NOMO-1 treated with dmso at 0.1 percent for 144 hours (cell line): Measurements from ENCODE around the gene CLTCL1.
"Not testable (repeated sequence)": the region's sequence is repeated elsewhere in the genome, so short reads cannot be mapped to it uniquely, and the experiment has no call there.

Source experiments
- DNase-seq: peaks from one replicate; lab custom pipeline; 2025; ENCODE audit not compliant: unreplicated experiment; lab: John Stamatoyannopoulos, UW

The CLTCL1 gene

DNA sequence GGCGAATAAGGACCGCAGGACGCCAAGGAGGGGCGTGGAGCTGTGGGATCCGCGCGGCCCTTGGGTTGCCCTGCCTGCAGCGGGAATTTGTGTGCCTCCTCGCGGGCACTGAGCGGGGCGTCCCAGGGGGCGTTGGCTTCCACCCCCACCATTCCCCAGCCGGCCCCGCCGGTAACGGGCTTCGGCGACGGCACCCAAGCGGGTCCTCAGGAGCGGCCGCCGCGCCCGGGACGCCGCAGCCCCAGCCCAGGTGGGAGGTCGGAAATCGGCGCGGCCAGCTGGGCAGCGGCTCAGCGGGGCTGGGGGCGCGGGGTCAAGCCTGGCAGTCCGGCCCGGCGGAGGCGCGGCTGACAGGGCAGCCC lies 320 bp downstream of the CLTCL1 start:
- DNase-seq: no peak

GRCh38 chr22:19290400-19291217 lies 910 bp downstream of the CLTCL1 start:
- no peak for DNase-seq

- no peak for DNase-seq
These were observed 1.9 kb downstream of the CLTCL1 start for GRCh38 chr22:19289475-19290161.

DNA sequence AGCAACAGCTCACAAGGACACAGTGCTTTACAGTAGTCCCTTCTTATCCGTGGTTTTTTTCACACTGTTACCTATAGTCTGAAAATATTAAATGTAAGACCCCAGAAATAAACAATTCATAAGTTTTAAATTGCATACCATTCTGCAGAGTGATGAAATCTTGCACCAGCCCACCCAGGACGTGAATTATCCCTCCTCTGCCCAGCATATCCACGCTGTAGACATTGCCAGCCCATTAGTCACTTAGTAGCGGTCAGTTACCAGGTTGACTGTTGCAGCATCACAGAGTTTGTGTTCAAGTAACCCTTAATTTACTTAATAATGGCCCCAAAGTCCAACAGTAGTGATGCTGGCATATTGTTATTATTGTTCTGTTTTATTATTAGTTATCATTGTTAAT lies 3.6 kb downstream of the CLTCL1 start:
- DNase-seq: no peak

- no peak for DNase-seq
These were observed 4.3 kb downstream of the CLTCL1 start for GRCh38 chr22:19287076-19287707.

DNA sequence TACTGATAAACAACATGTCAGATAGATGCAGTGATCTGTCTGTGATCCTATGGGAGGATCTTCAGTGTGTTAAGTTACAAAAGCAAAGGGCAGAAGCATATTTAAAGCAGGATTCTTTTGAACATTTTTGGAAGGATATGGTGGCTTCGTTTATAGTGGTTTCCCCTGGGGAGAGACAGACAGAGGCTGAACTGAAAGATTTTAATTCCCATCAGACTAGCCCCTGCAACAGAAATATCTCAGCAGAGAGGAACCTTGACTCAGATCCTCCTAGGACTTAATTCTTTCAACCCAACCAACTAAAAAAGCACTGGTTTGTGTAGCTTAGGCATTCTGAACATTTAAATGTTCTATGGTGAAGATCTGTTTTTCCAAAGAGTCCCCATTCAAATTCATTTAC lies 5.7 kb downstream of the CLTCL1 start:
- DNase-seq: no peak

- not testable (repeated sequence) for DNase-seq
These were observed 12.4 kb downstream of the CLTCL1 start for GRCh38 chr22:19279143-19279542.

- no peak for DNase-seq
These were observed 13.7 kb downstream of the CLTCL1 start for GRCh38 chr22:19277785-19278184.

GRCh38 chr22:19275919-19276600 lies 15.5 kb downstream of the CLTCL1 start:
- DNase-seq: no peak

DNA sequence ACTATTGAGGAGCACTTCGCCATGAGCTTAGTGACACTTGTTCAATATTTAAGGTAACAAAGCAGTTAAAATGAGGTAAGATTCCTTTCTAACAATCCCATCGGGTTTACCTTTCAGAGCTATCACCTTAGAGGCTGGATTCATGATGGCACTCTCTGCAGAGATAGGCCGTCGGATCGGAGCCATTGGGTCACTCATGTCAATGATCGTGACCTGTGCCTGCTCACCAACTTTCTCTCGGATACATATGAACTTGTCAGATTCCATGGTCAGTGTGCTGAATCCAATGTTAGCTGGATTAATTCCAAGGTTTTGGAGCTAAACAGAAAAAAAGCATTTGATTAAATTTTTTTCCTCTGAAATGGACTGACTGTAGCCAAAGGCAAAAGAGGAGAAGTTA lies 16.0 kb downstream of the CLTCL1 start:
- no peak for DNase-seq

- DNase-seq: no peak
These were observed 16.4 kb downstream of the CLTCL1 start for GRCh38 chr22:19275104-19275503.

DNA sequence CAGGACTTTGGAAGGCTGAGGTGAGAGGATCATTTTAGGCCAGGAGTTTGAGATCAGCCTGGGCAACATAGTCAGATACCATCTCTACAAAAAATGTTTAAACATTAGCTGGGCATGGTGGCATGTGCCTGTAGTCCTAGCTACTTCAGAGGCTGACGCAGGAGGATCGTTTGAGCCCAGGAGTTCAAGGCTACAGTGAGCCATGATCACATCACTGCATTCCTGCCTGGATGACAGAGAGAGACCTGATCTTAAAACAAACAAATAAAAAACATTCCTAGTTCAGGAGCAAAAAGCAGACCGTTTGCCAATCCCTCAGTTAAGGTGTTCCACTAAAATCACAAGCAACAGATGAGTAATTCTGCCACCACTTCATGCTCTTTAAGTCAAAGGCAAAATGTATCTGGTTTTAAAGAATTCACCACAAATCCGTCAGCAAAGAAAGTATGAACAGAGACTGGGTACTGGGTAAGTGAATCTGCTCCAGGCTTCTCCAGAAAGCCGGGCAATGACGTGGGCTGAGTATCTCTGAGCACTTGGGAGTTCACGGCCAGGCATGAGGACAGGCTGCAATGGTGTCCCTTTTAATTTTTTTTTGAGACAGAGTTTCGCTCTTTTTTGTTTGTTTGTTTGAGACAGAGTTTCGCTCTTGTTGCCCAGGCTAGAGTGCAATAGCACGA lies 19.5 kb downstream of the CLTCL1 start:
- no peak for DNase-seq

- DNase-seq: no peak
These were observed 20.2 kb downstream of the CLTCL1 start for GRCh38 chr22:19271273-19271855.

GRCh38 chr22:19270873-19271272 lies 20.6 kb downstream of the CLTCL1 start:
- DNase-seq: no peak

GRCh38 chr22:19266547-19267086 lies 24.9 kb downstream of the CLTCL1 start:
- DNase-seq: no peak

GRCh38 chr22:19265779-19266178 lies 25.7 kb downstream of the CLTCL1 start:
- DNase-seq: no peak

- DNase-seq: no peak
These were observed 30.7 kb downstream of the CLTCL1 start for GRCh38 chr22:19260804-19261203.

DNA sequence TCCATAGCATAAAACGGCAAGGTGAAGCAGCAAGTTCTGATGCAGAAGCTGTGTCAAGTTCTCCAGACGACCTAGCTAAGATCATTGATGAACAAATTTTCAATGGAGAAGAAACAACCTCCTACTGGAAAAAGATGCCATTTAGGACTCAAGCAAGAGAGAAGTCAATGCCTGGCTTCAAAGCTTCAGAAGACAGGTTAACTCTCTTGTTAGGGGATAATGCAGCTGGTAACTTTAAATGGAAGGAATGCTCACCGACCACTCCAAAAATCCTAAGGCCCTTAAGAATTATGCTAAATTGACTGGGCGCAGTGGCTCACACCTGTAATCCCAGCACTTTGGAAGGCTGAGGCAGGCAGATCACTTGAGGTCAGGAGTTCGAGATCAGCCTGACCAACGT lies 31.3 kb downstream of the CLTCL1 start:
- no peak for DNase-seq

- not testable (repeated sequence) for DNase-seq
These were observed 32.6 kb downstream of the CLTCL1 start for GRCh38 chr22:19258968-19259288.

DNA sequence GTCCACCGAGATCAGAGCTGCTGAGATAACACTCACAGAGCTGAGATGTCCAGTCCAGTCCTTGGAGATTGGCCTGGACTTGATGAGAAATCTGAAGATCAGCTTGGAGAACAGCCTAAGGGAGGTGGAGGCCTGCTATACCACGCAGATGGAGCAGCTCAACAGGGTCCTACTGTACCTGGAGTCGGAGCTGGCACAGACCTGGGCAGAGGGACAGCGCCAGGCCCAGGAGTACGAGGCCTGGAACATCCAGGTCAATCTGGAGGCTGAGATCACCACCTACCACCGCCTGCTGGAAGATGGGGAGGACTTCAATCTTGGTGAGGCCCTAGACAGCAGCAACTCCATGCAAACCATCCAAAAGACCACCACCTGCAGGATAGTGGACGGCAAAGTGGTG lies 33.1 kb downstream of the CLTCL1 start:
- no peak for DNase-seq
